ENCODE results near the gene UBE2L6. TPM values are rescaled to one million over a fixed set of nuclear protein-coding genes. Genes with fewer than 3 reads are reported as not detected.

UBE2L6 gene
- total and polyA plus RNA-seq, 2 of the 4 experiments (the other 2 are of a cell fraction): 37.5 to 46.7 TPM

DNA sequence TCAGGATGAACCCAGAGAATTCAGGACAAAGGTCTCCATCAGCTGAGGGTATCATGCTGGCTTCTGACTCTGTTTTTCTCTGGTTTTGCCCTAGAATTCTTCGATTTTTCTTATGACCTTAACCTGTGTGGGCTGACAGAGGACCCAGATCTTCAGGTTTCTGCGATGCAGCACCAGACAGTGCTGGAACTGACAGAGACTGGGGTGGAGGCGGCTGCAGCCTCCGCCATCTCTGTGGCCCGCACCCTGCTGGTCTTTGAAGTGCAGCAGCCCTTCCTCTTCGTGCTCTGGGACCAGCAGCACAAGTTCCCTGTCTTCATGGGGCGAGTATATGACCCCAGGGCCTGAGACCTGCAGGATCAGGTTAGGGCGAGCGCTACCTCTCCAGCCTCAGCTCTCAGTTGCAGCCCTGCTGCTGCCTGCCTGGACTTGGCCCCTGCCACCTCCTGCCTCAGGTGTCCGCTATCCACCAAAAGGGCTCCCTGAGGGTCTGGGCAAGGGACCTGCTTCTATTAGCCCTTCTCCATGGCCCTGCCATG lies 46.8 kb upstream of the UBE2L6 start:
- intact Hi-C loops (cut with micrococcal nuclease): no loop called here
- no peak overlapping the region for H2BK15ac ChIP-seq (ENCODE audit: low read depth, low read length)
- H2BK20ac ChIP-seq (ENCODE audit: low read depth, low read length): no peak overlapping the region

More for the DNA sequence above, 46.8 kb upstream of the UBE2L6 start:
- no TSS peak for BruUV-seq (replicated peaks)
- DNase-seq: no peak
- Histone ChIP-seq H2BK120ac (ENCODE audit: low read depth, low read length) (no peak overlapping the region), H3K4me3 (ENCODE audit: insufficient read depth, low read depth, low read length) (no peak overlapping the region), H3K18ac (ENCODE audit: low read depth, low read length) (no peak overlapping the region), H3K23ac (ENCODE audit: low read depth, low read length) (no peak overlapping the region), H4K91ac (ENCODE audit: insufficient read depth, low read depth, low read length) (no peak overlapping the region), H3K9ac (ENCODE audit: low read depth, low read length) (no peak overlapping the region), H2AFZ (replicated peaks; ENCODE audit: low read length, poor library complexity) (no peak overlapping the region), H3K4me2 (ENCODE audit: low read depth, low read length) (no peak overlapping the region), H3K9me1 (ENCODE audit: insufficient read depth, low read length) (no peaks in the 10 kb centered on the region), H3K27me3 (ENCODE audit: control insufficient read depth, insufficient read depth, low read length) (no peaks in the 10 kb centered on the region), H3K56ac (ENCODE audit: extremely low read depth, insufficient read depth, low read length) (no peak overlapping the region), H3K79me1 (ENCODE audit: low read depth in 1 of 2, low read length in 2 of 2) (no peaks in the 10 kb centered on the region), H2AK9ac (replicated peaks; ENCODE audit: low read depth, low read length, poor library complexity) (no peak overlapping the region), H3K27ac (ENCODE audit: insufficient read depth, low read length) (no peak overlapping the region), H2BK5ac (ENCODE audit: low read depth, low read length, poor library complexity, severe bottlenecking) (no peak overlapping the region), H2AK5ac (ENCODE audit: low read depth, low read length) (no peak overlapping the region), H3K9me3 (ENCODE audit: control insufficient read depth, insufficient read depth, low read length) (peaks cover 3% of the 10 kb centered on the region; the same call in 1 of the 2 replicates), H4K8ac (ENCODE audit: low read depth in 2 of 2, low read length in 2 of 2) (no peak overlapping the region), H3K4ac (ENCODE audit: low read depth, low read length) (no peak overlapping the region), H3K36me3 (ENCODE audit: control insufficient read depth, insufficient read depth, low read length) (peaks cover 8% of the 10 kb centered on the region), H4K5ac (ENCODE audit: low read depth, low read length) (no peak overlapping the region), H3K14ac (replicated peaks; ENCODE audit: low read depth, low read length) (no peak overlapping the region), H3K4me1 (ENCODE audit: control insufficient read depth, insufficient read depth, low read length) (no peaks in the 10 kb centered on the region), H4K20me1 (ENCODE audit: insufficient read depth, low read length) (no peaks in the 10 kb centered on the region)
- ChIA-PET CTCF (no interaction called here), POLR2A (ENCODE audit: unreplicated experiment) (interaction anchor here (0.6 kb wide), 1 partner anchor 952 kb away, joined by 3 read pairs; no protein-coding TSS in a partner anchor)
- TF ChIP-seq FOS (IDR thresholded peaks at IDR 0.05; ENCODE audit: low read depth, low read length) (no peak), MXI1 (IDR thresholded peaks at IDR 0.05; ENCODE audit: borderline replicate concordance, low read depth, low read length) (no peak), RFX5 (IDR thresholded peaks at IDR 0.05; ENCODE audit: low read depth, low read length) (no peak), SMC3 (IDR thresholded peaks at IDR 0.05; ENCODE audit: low read depth, low read length) (no peak), NFE2L2 (IDR thresholded peaks at IDR 0.05; ENCODE audit: low read depth, low read length) (no peak), MAFK (IDR thresholded peaks at IDR 0.05; ENCODE audit: low read depth, low read length) (no peak), RCOR1 (IDR thresholded peaks at IDR 0.05; ENCODE audit: insufficient replicate concordance, low read length) (no peak), RAD21 (IDR thresholded peaks at IDR 0.05; ENCODE audit: low read length) (no peak), CEBPB (IDR thresholded peaks at IDR 0.05; ENCODE audit: low read depth, low read length) (no peak), BHLHE40 (IDR thresholded peaks at IDR 0.05; ENCODE audit: low read depth, low read length) (no peak), CHD1 (IDR thresholded peaks at IDR 0.05; ENCODE audit: low read depth, low read length) (no peak), MAZ (IDR thresholded peaks at IDR 0.05; ENCODE audit: borderline replicate concordance, low read depth, low read length) (no peak), POLR2A (IDR thresholded peaks at IDR 0.05; ENCODE audit: low read depth, low read length) (no peak)
- TF ChIP-seq, protein P1, sequence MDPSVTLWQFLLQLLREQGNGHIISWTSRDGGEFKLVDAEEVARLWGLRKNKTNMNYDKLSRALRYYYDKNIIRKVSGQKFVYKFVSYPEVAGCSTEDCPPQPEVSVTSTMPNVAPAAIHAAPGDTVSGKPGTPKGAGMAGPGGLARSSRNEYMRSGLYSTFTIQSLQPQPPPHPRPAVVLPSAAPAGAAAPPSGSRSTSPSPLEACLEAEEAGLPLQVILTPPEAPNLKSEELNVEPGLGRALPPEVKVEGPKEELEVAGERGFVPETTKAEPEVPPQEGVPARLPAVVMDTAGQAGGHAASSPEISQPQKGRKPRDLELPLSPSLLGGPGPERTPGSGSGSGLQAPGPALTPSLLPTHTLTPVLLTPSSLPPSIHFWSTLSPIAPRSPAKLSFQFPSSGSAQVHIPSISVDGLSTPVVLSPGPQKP (IDR thresholded peaks at IDR 0.05; ENCODE audit: borderline replicate concordance, low read depth, low read length): no peak
- TF ChIP-seq, protein P2, sequence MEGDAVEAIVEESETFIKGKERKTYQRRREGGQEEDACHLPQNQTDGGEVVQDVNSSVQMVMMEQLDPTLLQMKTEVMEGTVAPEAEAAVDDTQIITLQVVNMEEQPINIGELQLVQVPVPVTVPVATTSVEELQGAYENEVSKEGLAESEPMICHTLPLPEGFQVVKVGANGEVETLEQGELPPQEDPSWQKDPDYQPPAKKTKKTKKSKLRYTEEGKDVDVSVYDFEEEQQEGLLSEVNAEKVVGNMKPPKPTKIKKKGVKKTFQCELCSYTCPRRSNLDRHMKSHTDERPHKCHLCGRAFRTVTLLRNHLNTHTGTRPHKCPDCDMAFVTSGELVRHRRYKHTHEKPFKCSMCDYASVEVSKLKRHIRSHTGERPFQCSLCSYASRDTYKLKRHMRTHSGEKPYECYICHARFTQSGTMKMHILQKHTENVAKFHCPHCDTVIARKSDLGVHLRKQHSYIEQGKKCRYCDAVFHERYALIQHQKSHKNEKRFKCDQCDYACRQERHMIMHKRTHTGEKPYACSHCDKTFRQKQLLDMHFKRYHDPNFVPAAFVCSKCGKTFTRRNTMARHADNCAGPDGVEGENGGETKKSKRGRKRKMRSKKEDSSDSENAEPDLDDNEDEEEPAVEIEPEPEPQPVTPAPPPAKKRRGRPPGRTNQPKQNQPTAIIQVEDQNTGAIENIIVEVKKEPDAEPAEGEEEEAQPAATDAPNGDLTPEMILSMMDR (conservative IDR thresholded peaks at IDR 0.05; ENCODE audit: low read depth, low read length): no peak
- TF ChIP-seq, protein P3, sequence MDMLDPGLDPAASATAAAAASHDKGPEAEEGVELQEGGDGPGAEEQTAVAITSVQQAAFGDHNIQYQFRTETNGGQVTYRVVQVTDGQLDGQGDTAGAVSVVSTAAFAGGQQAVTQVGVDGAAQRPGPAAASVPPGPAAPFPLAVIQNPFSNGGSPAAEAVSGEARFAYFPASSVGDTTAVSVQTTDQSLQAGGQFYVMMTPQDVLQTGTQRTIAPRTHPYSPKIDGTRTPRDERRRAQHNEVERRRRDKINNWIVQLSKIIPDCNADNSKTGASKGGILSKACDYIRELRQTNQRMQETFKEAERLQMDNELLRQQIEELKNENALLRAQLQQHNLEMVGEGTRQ (IDR thresholded peaks at IDR 0.05; ENCODE audit: low read depth, low read length): no peak
- 73% methylated on average over 8 of the region's 10 CpGs; no CpG with 5 or more reads in 1 of the 2 experiments for WGBS, 2 experiments (ENCODE audit: extremely low coverage in 2 of 2, insufficient read length in 1 of 2)
- no peak for ATAC-seq (ENCODE audit: low read depth)
- dilution Hi-C loops (cut with HindIII; ENCODE audit: low sequenced_read_pairs, unreplicated experiment): no loop called here
- in situ Hi-C loops (cut with MboI; ENCODE audit: low sequenced_read_pairs): no loop called here

Data from IMR-90 (cell line).